ENCODE measurements around the gene TOPBP1. TPM values are rescaled to one million over a fixed set of nuclear protein-coding genes. Genes with fewer than 3 reads are reported as not detected.
A peak's percentile ranks its signal among the peaks of the same experiment; 100 is the strongest.
"Not testable (repeated sequence)": the region's sequence is repeated elsewhere in the genome, so short reads cannot be mapped to it uniquely, and the experiment has no call there.

The TOPBP1 gene
- total RNA-seq, 1 donor: 51.4 TPM

- no peak for DNase-seq (ENCODE audit: low read depth)
- no peak overlapping the region for H3K4me3 ChIP-seq (ENCODE audit: low read depth, low read length)
- TF ChIP-seq CTCF (IDR thresholded peaks at IDR 0.05; ENCODE audit: insufficient read depth, low read depth, low read length): no peak
These were observed 97.9 kb downstream of the TOPBP1 start for GRCh38 chr3:133563816-133564215.

- TF ChIP-seq CTCF (IDR thresholded peaks at IDR 0.05; ENCODE audit: insufficient read depth, low read depth, low read length): no peak
- DNase-seq (ENCODE audit: low read depth): peak; percentile 77
These were observed 98.6 kb downstream of the TOPBP1 start for GRCh38 chr3:133563186-133563591.

GRCh38 chr3:133562376-133562775 is 99.4 kb downstream of the TOPBP1 start:
- no peak overlapping the region for H3K4me3 ChIP-seq (ENCODE audit: low read depth, low read length)
- no peak for DNase-seq (ENCODE audit: low read depth)
- no peak for TF ChIP-seq CTCF (IDR thresholded peaks at IDR 0.05; ENCODE audit: insufficient read depth, low read depth, low read length)

More at GRCh38 chr3:133563186-133563591, 98.6 kb downstream of the TOPBP1 start:
- H3K4me3 ChIP-seq (ENCODE audit: low read depth, low read length): no peak overlapping the region

- no peak overlapping the region for H3K4me3 ChIP-seq (ENCODE audit: low read depth, low read length)
- no peak for TF ChIP-seq CTCF (IDR thresholded peaks at IDR 0.05; ENCODE audit: insufficient read depth, low read depth, low read length)
- DNase-seq (ENCODE audit: low read depth): no peak
These were observed 100.1 kb downstream of the TOPBP1 start for GRCh38 chr3:133561679-133562078.

- not testable (repeated sequence) for H3K4me3 ChIP-seq (ENCODE audit: low read depth, low read length); DNase-seq (ENCODE audit: low read depth)
These were observed 110.2 kb downstream of the TOPBP1 start for GRCh38 chr3:133551589-133551988.

Small RNA genes within 50 kb of the gene (small RNA-seq; reads per million reads assigned to genes)
- not detected for gene RF00438
- not detected for gene RNA5SP140
- not detected for gene RNU6-678P

Other genes starting within 250 kb of the TOPBP1 start
- gene CDV3, start 88.3 kb downstream of the TOPBP1 start, total RNA-seq: 184 and 277 TPM in 2 replicates
- under 0.01 TPM in 1 of 2 replicates, not detected in the other for gene TF, start 84.5 kb upstream of the TOPBP1 start, total RNA-seq
- 63.5 and 112 TPM in 2 replicates for gene SRPRB, start 143.9 kb upstream of the TOPBP1 start, total RNA-seq
- 0.32 and 0.86 TPM in 2 replicates for gene RAB6B, start 233.9 kb upstream of the TOPBP1 start, total RNA-seq

All from fibroblast of villous mesenchyme (primary cell).